GM12878 (cell line): ENCODE results near the gene FSTL4. TPM values are rescaled to one million over a fixed set of nuclear protein-coding genes. Genes with fewer than 3 reads are reported as not detected.

ENCODE experiments used
- ATAC-seq: fragments of 200-7000 bp; cut with Tn5 transposase; 3 replicates; pipeline ENCODE4 v1.9.1; 2020; ENCODE audit warnings: mild to moderate bottlenecking, moderate library complexity
- BruUV-seq: library from RNA; stranded (reverse); fragments of 400-500 nt; replicated peaks from 2 replicates; lab custom pipeline; 2021; lab: Mats Ljungman, UMichigan
- CTCF ChIA-PET: fragments of 300-600 bp; sonication (Branson Sonifier 250); formaldehyde crosslinking; extraction: SDS; loops from one replicate; lab custom pipeline; 2021; ENCODE audit warnings: inconsistent platforms; lab: Yijun Ruan, JAX
- POLR2A ChIA-PET: fragments of 350-600 bp; formaldehyde crosslinking; extraction: SDS; loops from one replicate; lab custom pipeline; 2021; ENCODE audit warnings: inconsistent platforms; lab: Charles Lee
- RAD21 ChIA-PET: fragments of 300-600 bp; sonication (Branson Sonifier 250); formaldehyde crosslinking; loops from one replicate; lab custom pipeline; 2023; ENCODE audit warnings: antibody characterized with exemption; ENCODE audit not compliant: unreplicated experiment; lab: Charles Lee
- SMC1A ChIA-PET: fragments of 300-600 bp; sonication (Branson Sonifier 250); formaldehyde crosslinking; loops from one replicate; lab custom pipeline; 2023; ENCODE audit not compliant: unreplicated experiment, uncharacterized antibody; lab: Charles Lee
- DNase-seq: peaks from one replicate; pipeline ENCODE4 v3.0.0-alpha.2; 2011; ENCODE audit warnings: low read depth, low spot score
- FAIRE-seq: peaks from 3 replicates; lab custom pipeline; 2011; peaks lifted over from hg19 to GRCh38; lab: Jason Lieb, UNC
- H2AFZ ChIP-seq: 2 replicates; pipeline ENCODE4 v1.6.0; 2011; ENCODE audit warnings: low read depth, low read length, control low read depth; ENCODE audit not compliant: control insufficient read depth
- H3K27ac ChIP-seq: 2 replicates; pipeline ENCODE4 v1.5.1; 2011; ENCODE audit warnings: control low read depth; ENCODE audit not compliant: control insufficient read depth, insufficient read depth
- H3K27me3 ChIP-seq, 2 experiments: replicated peaks in 1 of 2; 2 replicates each; pipeline versions ENCODE4 v1.6.0 to v1.6.1; 2011; ENCODE audit warnings: low read length in 1 of 2; ENCODE audit not compliant: control insufficient read depth in 2 of 2, insufficient read depth in 2 of 2
- H3K36me3 ChIP-seq, 2 experiments: 2 replicates each; pipeline ENCODE4 v1.5.1; 2011; ENCODE audit warnings: low read length in 1 of 2; ENCODE audit not compliant: control insufficient read depth in 2 of 2, insufficient read depth in 2 of 2
- H3K4me1 ChIP-seq: 2 replicates; pipeline ENCODE4 v1.6.1; 2011; ENCODE audit warnings: mild to moderate bottlenecking, low read length, moderate library complexity, mixed read lengths; ENCODE audit not compliant: control insufficient read depth, insufficient read depth
- H3K4me2 ChIP-seq: 2 replicates; pipeline ENCODE4 v1.6.0; 2011; ENCODE audit warnings: control low read depth; ENCODE audit not compliant: control insufficient read depth, insufficient read depth
- H3K4me3 ChIP-seq: fragments of 200-600 bp; sonication (generic); 2 replicates; pipeline ENCODE4 v1.5.1; 2016
- H3K79me2 ChIP-seq: 2 replicates; pipeline ENCODE4 v1.6.0; 2011; ENCODE audit warnings: low read length; ENCODE audit not compliant: control insufficient read depth, insufficient read depth
- H3K9ac ChIP-seq: 2 replicates; pipeline ENCODE4 v1.8.0; 2011; ENCODE audit warnings: low read length, control low read depth, mixed read lengths; ENCODE audit not compliant: control insufficient read depth, insufficient read depth
- H3K9me3 ChIP-seq: replicated peaks from 3 replicates; pipeline ENCODE4 v1.5.1; 2011; ENCODE audit warnings: mild to moderate bottlenecking, low read length; ENCODE audit not compliant: control insufficient read depth, insufficient read depth
- H4K20me1 ChIP-seq: 2 replicates; pipeline ENCODE4 v1.6.0; 2011; ENCODE audit not compliant: control insufficient read depth, insufficient read depth
- E2F8 ChIP-seq: fragments of 450-650 bp; IDR thresholded peaks from 2 replicates; pipeline ENCODE4 v1.6.1; 2018; ENCODE audit warnings: mild to moderate bottlenecking, low read depth, moderate library complexity; ENCODE audit not compliant: partially characterized antibody
- GATAD2B ChIP-seq: fragments of 450-650 bp; conservative IDR thresholded peaks from 2 replicates; pipeline ENCODE4 v1.6.1; 2017; ENCODE audit warnings: low read depth, mild to moderate bottlenecking, moderate library complexity
- POLR2A ChIP-seq: IDR thresholded peaks from 2 replicates; pipeline ENCODE4 v1.6.1; 2011; ENCODE audit warnings: low read depth, mild to moderate bottlenecking, low read length
- USF2 ChIP-seq: IDR thresholded peaks from 2 replicates; pipeline ENCODE4 v1.6.1; 2011; ENCODE audit warnings: low read depth, low read length, improper control_type of control experiment, borderline replicate concordance
- ZNF384 ChIP-seq: IDR thresholded peaks from 2 replicates; pipeline ENCODE4 v1.6.1; 2012; ENCODE audit warnings: low read depth, mild to moderate bottlenecking, low read length, improper control_type of control experiment, borderline replicate concordance
- WGBS: methylation state at CpG from one replicate; pipeline ENCODE4 v1.1.6; 2016; ENCODE audit warnings: low lambda C conversion rate; ENCODE audit not compliant: insufficient replicate concordance, insufficient coverage; ENCODE audit errors: missing lambda C conversion rate; 5-methylcytosine and 5-hydroxymethylcytosine counted together
- in situ Hi-C: fragments of 300-500 bp; cut with MboI; formaldehyde crosslinking; loops from 9 replicates; pipeline ENCODE4 v1.14.3; 2018; ENCODE audit warnings: mixed read lengths
- intact Hi-C: fragments of 100-400 bp; cut with micrococcal nuclease; formaldehyde crosslinking; loops from one replicate; pipeline ENCODE4 v1.14.2; 2022; ENCODE audit not compliant: unreplicated experiment
- polyA plus RNA-seq, 11 experiments: library from polyadenylated mRNA; depleted of rRNA in 4 of 11; unstranded in 6 of 11; stranded (reverse) in 5 of 11; fragments of >200 nt; fragmentation: Nextera tagmentation in 4 of 11; fragmentation: Illumina TruSeq in 1 of 11; extraction: Ambion mirVana in 4 of 11; extraction: Trizol in 1 of 11; gene quantifications; 1 replicate in 1 of 11; 2 replicates in 10 of 11; pipeline versions ENCODE4 v1.2.1 to v1.2.3, GENCODE V29; 2011 to 2016; ENCODE audit warnings: inconsistent platforms in 2 of 11, missing spikeins in 2 of 11, low read depth in 1 of 11
- total RNA-seq, 4 experiments: library from RNA; depleted of rRNA in 3 of 4; stranded (reverse); fragments of >200 nt in 3 of 4; fragmentation: Illumina TruSeq in 1 of 4; extraction: Trizol in 1 of 4; gene quantifications; 2 replicates each; pipeline versions ENCODE4 v1.2.1 to v1.2.3, GENCODE V29; 2013 to 2021

Gene FSTL4
- total and polyA plus RNA-seq, 10 of the 15 experiments (the other 5 are each of a cell fraction or from before 2014, with no cell fraction given) = 0.01 to 0.79 (median 0.21) TPM; not detected in 6

GRCh38 chr5:133250527-133250926 lies 361.8 kb downstream of the FSTL4 start:
- ATAC-seq = no peak
- H3K27ac ChIP-seq = no peak overlapping the region
- BruUV-seq = no TSS peak
- TF ChIP-seq ZNF384 = no peak
- TF ChIP-seq E2F8 = no peak
- TF ChIP-seq POLR2A = no peak
- no peak for TF ChIP-seq USF2
- TF ChIP-seq GATAD2B = no peak
- H3K27me3 ChIP-seq = no peaks in the 10 kb centered on the region
- H3K9ac ChIP-seq = no peak overlapping the region
- no peak overlapping the region for H3K4me3 ChIP-seq
- intact Hi-C loops (no loop called here), in situ Hi-C loops (no loop called here)
- FAIRE-seq = no peak
- no peak overlapping the region for H2AFZ ChIP-seq
- no peaks in the 10 kb centered on the region for H3K4me1 ChIP-seq
- WGBS = 51% methylated on average over 10 of the region's 10 CpGs
- no peaks in the 10 kb centered on the region for H3K79me2 ChIP-seq
- no peak overlapping the region for H3K4me2 ChIP-seq
- no peaks in the 10 kb centered on the region for H3K36me3 ChIP-seq
- no peaks in the 10 kb centered on the region for H4K20me1 ChIP-seq
- DNase-seq = no peak
- ChIA-PET CTCF (interaction anchor here (1.4 to 1.8 kb wide), 3 partner anchors 8 to 140 kb away, joined by 3 to 4 read pairs (median 3); no protein-coding TSS in a partner anchor), RAD21 (interaction anchor here (0.8 to 1.2 kb wide), 2 partner anchors 11 to 37 kb away, joined by 3 read pairs; no protein-coding TSS in a partner anchor), POLR2A (interaction anchor here (1.3 kb wide), 1 partner anchor 10 kb away, joined by 4 read pairs; no protein-coding TSS in a partner anchor), SMC1A (interaction anchor here (0.6 to 1.3 kb wide), 3 partner anchors 10 to 74 kb away, joined by 3 read pairs; no protein-coding TSS in a partner anchor)
- no peaks in the 10 kb centered on the region for H3K9me3 ChIP-seq
